CD8-positive, alpha-beta memory T cell (primary cell): Measurements from ENCODE around the gene CCDC110. TPM values are rescaled to one million over a fixed set of nuclear protein-coding genes. Genes with fewer than 3 reads are reported as not detected.
"Not testable (repeated sequence)": the region's sequence is repeated elsewhere in the genome, so short reads cannot be mapped to it uniquely, and the experiment has no call there.

Experiments
- CTCF ChIA-PET: fragments of 350-600 bp; sonication (Branson Sonifier 250); formaldehyde crosslinking; loops from one replicate; lab custom pipeline; 2021; ENCODE audit warnings: antibody characterized with exemption; lab: Charles Lee
- POLR2A ChIA-PET: fragments of 350-600 bp; sonication (Branson Sonifier 250); formaldehyde crosslinking; loops from one replicate; lab custom pipeline; 2021; ENCODE audit warnings: antibody characterized with exemption; lab: Charles Lee
- DNase-seq, 5 donors: peaks; one replicate each; pipeline versions ENCODE4 v3.0.0 to v3.0.0-alpha.2; 2020 to 2022; ENCODE audit warnings: mixed read lengths in 1 of 5
- H3K27ac ChIP-seq: one replicate; pipeline ENCODE4 v1.7.0; 2013; ENCODE audit warnings: low read depth, mild to moderate bottlenecking, low read length, moderate library complexity
- H3K27me3 ChIP-seq: 2 replicates; pipeline ENCODE4 v1.7.0; 2013; ENCODE audit warnings: low read length, mild to moderate bottlenecking; ENCODE audit not compliant: insufficient read depth, poor library complexity, severe bottlenecking
- H3K36me3 ChIP-seq: 2 replicates; pipeline ENCODE4 v1.7.0; 2013; ENCODE audit warnings: mild to moderate bottlenecking, low read length, moderate library complexity; ENCODE audit not compliant: insufficient read depth
- H3K4me1 ChIP-seq: 2 replicates; pipeline ENCODE4 v1.7.0; 2013; ENCODE audit warnings: mild to moderate bottlenecking, low read length, moderate library complexity; ENCODE audit not compliant: insufficient read depth
- H3K4me3 ChIP-seq: 2 replicates; pipeline ENCODE4 v1.7.0; 2013; ENCODE audit warnings: mild to moderate bottlenecking, low read length
- H3K9me3 ChIP-seq: 2 replicates; pipeline ENCODE4 v1.7.0; 2013; ENCODE audit warnings: mild to moderate bottlenecking, low read length
- H3K27ac Mint-ChIP-seq, 8 donors: one replicate each; pipeline ENCODE4 v1.8.0; 2020 to 2021; ENCODE audit warnings: mixed read lengths in 8 of 8, mild to moderate bottlenecking in 6 of 8, inconsistent platforms in 3 of 8, moderate library complexity in 3 of 8
- H3K27me3 Mint-ChIP-seq, 2 donors: one replicate each; pipeline ENCODE4 v1.8.0; 2020 to 2021; ENCODE audit warnings: mixed read lengths in 2 of 2, mild to moderate bottlenecking in 1 of 2, moderate library complexity in 1 of 2
- H3K36me3 Mint-ChIP-seq, 3 donors: one replicate each; pipeline ENCODE4 v1.8.0; 2020 to 2021; ENCODE audit warnings: mixed read lengths in 3 of 3, inconsistent platforms in 1 of 3, mild to moderate bottlenecking in 1 of 3
- H3K4me1 Mint-ChIP-seq, 3 donors: one replicate each; pipeline ENCODE4 v1.8.0; 2020 to 2021; ENCODE audit warnings: mixed read lengths in 3 of 3, inconsistent platforms in 1 of 3, mild to moderate bottlenecking in 1 of 3
- H3K4me3 Mint-ChIP-seq, 7 donors: one replicate each; pipeline ENCODE4 v1.8.0; 2020 to 2021; ENCODE audit warnings: mixed read lengths in 7 of 7, mild to moderate bottlenecking in 6 of 7, moderate library complexity in 4 of 7, inconsistent platforms in 2 of 7
- H3K9me3 Mint-ChIP-seq, 5 donors: one replicate each; pipeline ENCODE4 v1.8.0; 2020 to 2022; ENCODE audit warnings: mixed read lengths in 5 of 5, mild to moderate bottlenecking in 3 of 5, moderate library complexity in 2 of 5, inconsistent platforms in 1 of 5
- polyA plus RNA-seq: library from polyadenylated mRNA; unstranded; fragments of 300-500 nt; fragmentation: Illumina TruSeq; gene quantifications from one replicate; pipeline ENCODE4 v1.2.3, GENCODE V29; 2021
- total RNA-seq, 2 experiments: library from RNA; stranded (reverse); gene quantifications; one replicate each; pipeline ENCODE4 v1.2.3, GENCODE V29; 2021

The CCDC110 gene
- total and polyA plus RNA-seq, 3 experiments from 2014 or later = not detected

GRCh38 chr4:185512516-185512915 is 41.0 kb upstream of the CCDC110 start:
- Mint-ChIP-seq H3K36me3 (no peaks in the 10 kb centered on the region), H3K27ac (no peak overlapping the region), H3K9me3 (peaks cover 0 to 2% (median 0%) of the 10 kb centered on the region in 5 donors), H3K4me1 (peaks cover 16 to 19% (median 16%) of the 10 kb centered on the region in 3 donors), H3K27me3 (peaks cover 34 to 69% of the 10 kb centered on the region in 2 donors), H3K4me3 (no peak overlapping the region)
- Histone ChIP-seq H3K9me3 (no peaks in the 10 kb centered on the region), H3K27ac (no peak overlapping the region), H3K27me3 (peaks cover 3% of the 10 kb centered on the region), H3K4me1 (peaks cover 13% of the 10 kb centered on the region), H3K36me3 (no peaks in the 10 kb centered on the region), H3K4me3 (no peak overlapping the region)
- no peak for DNase-seq
- ChIA-PET CTCF (no interaction called here), POLR2A (no interaction called here)

GRCh38 chr4:185511243-185511642 is 39.7 kb upstream of the CCDC110 start:
- H3K36me3 ChIP-seq, H3K9me3 Mint-ChIP-seq, H3K27ac Mint-ChIP-seq, H3K27ac ChIP-seq, H3K36me3 Mint-ChIP-seq, H3K9me3 ChIP-seq, CTCF ChIA-PET, POLR2A ChIA-PET, H3K27me3 ChIP-seq, H3K4me3 ChIP-seq, H3K4me3 Mint-ChIP-seq, DNase-seq: not testable (repeated sequence)
- Mint-ChIP-seq H3K4me1 (peaks cover 16 to 19% (median 16%) of the 10 kb centered on the region in 3 donors), H3K27me3 (peaks cover 36 to 68% of the 10 kb centered on the region in 2 donors)
- H3K4me1 ChIP-seq = peaks cover 13% of the 10 kb centered on the region

- Mint-ChIP-seq H3K36me3 (no peaks in the 10 kb centered on the region), H3K4me1 (peaks cover 16 to 19% (median 16%) of the 10 kb centered on the region in 3 donors), H3K9me3 (peaks cover 0 to 2% (median 0%) of the 10 kb centered on the region in 5 donors), H3K27ac (no peak overlapping the region), H3K27me3 (peaks cover 33 to 72% of the 10 kb centered on the region in 2 donors), H3K4me3 (no peak overlapping the region)
- POLR2A ChIA-PET = no interaction called here
- H3K36me3 ChIP-seq = no peaks in the 10 kb centered on the region
- peaks cover 13% of the 10 kb centered on the region for H3K4me1 ChIP-seq
- CTCF ChIA-PET = no interaction called here
- H3K27me3 ChIP-seq = peaks cover 3% of the 10 kb centered on the region
- no peak for DNase-seq
- no peaks in the 10 kb centered on the region for H3K9me3 ChIP-seq
- no peak overlapping the region for H3K27ac ChIP-seq
- no peak overlapping the region for H3K4me3 ChIP-seq
Measured at GRCh38 chr4:185510806-185511205, 39.3 kb upstream of the CCDC110 start.

- H3K27me3 ChIP-seq = no peaks in the 10 kb centered on the region
- no peak for DNase-seq
- peaks cover 28 to 67% of the 10 kb centered on the region in 2 donors for H3K27me3 Mint-ChIP-seq
- H3K36me3 Mint-ChIP-seq = no peaks in the 10 kb centered on the region
- no peaks in the 10 kb centered on the region for H3K9me3 ChIP-seq
- no peak overlapping the region for H3K4me3 Mint-ChIP-seq
- H3K27ac Mint-ChIP-seq = no peak overlapping the region
- H3K36me3 ChIP-seq = no peaks in the 10 kb centered on the region
- peaks cover 6% of the 10 kb centered on the region for H3K4me1 ChIP-seq
- H3K9me3 Mint-ChIP-seq = peaks cover 0 to 2% (median 0%) of the 10 kb centered on the region in 5 donors
- H3K4me3 ChIP-seq = no peak overlapping the region
- ChIA-PET CTCF (no interaction called here), POLR2A (no interaction called here)
- no peak overlapping the region for H3K27ac ChIP-seq
- peaks cover 5 to 6% (median 5%) of the 10 kb centered on the region in 3 donors for H3K4me1 Mint-ChIP-seq
Measured at GRCh38 chr4:185508181-185508580, 36.6 kb upstream of the CCDC110 start.

GRCh38 chr4:185506422-185506821 is 34.9 kb upstream of the CCDC110 start:
- no peaks in the 10 kb centered on the region for H3K36me3 Mint-ChIP-seq
- DNase-seq = no peak
- H3K9me3 ChIP-seq = no peaks in the 10 kb centered on the region
- H3K36me3 ChIP-seq = no peaks in the 10 kb centered on the region
- no peak overlapping the region for H3K27ac ChIP-seq
- H3K4me1 ChIP-seq = no peaks in the 10 kb centered on the region
- peaks cover 16 to 61% of the 10 kb centered on the region in 2 donors for H3K27me3 Mint-ChIP-seq
- no peaks in the 10 kb centered on the region for H3K4me1 Mint-ChIP-seq
- no peaks in the 10 kb centered on the region for H3K27me3 ChIP-seq
- H3K4me3 Mint-ChIP-seq = no peak overlapping the region
- H3K4me3 ChIP-seq = no peak overlapping the region
- ChIA-PET POLR2A (interaction anchor here (0.6 kb wide), 1 partner anchor 454 kb away, joined by 3 read pairs; no protein-coding TSS in a partner anchor), CTCF (no interaction called here)
- peaks cover 0 to 3% (median 0%) of the 10 kb centered on the region in 5 donors for H3K9me3 Mint-ChIP-seq
- no peak overlapping the region for H3K27ac Mint-ChIP-seq

- peaks cover 3 to 8% (median 6%) of the 10 kb centered on the region in 5 donors for H3K9me3 Mint-ChIP-seq
- no peak for DNase-seq
- no peak overlapping the region for H3K4me3 Mint-ChIP-seq
- Histone ChIP-seq H3K36me3 (no peaks in the 10 kb centered on the region), H3K27ac (no peak overlapping the region), H3K4me3 (no peak overlapping the region), H3K27me3 (no peaks in the 10 kb centered on the region), H3K4me1 (no peaks in the 10 kb centered on the region), H3K9me3 (no peaks in the 10 kb centered on the region)
- peaks cover 16 to 48% of the 10 kb centered on the region in 2 donors for H3K27me3 Mint-ChIP-seq
- POLR2A ChIA-PET = no interaction called here
- CTCF ChIA-PET = no interaction called here
- no peaks in the 10 kb centered on the region for H3K36me3 Mint-ChIP-seq
- no peaks in the 10 kb centered on the region for H3K4me1 Mint-ChIP-seq
- no peak overlapping the region for H3K27ac Mint-ChIP-seq
Measured at GRCh38 chr4:185504098-185505047, 32.8 kb upstream of the CCDC110 start.

- no peaks in the 10 kb centered on the region for H3K4me1 Mint-ChIP-seq
- no peaks in the 10 kb centered on the region for H3K9me3 ChIP-seq
- H3K4me3 Mint-ChIP-seq = no peak overlapping the region
- no peaks in the 10 kb centered on the region for H3K4me1 ChIP-seq
- H3K9me3 Mint-ChIP-seq = peaks cover 3 to 8% (median 5%) of the 10 kb centered on the region in 5 donors
- no peaks in the 10 kb centered on the region for H3K27me3 ChIP-seq
- CTCF ChIA-PET = no interaction called here
- H3K4me3 ChIP-seq = no peak overlapping the region
- H3K27ac Mint-ChIP-seq = no peak overlapping the region
- no peaks in the 10 kb centered on the region for H3K36me3 ChIP-seq
- POLR2A ChIA-PET = no interaction called here
- no peak for DNase-seq
- no peaks in the 10 kb centered on the region for H3K36me3 Mint-ChIP-seq
- H3K27me3 Mint-ChIP-seq = peaks cover 18 to 38% of the 10 kb centered on the region in 2 donors
- no peak overlapping the region for H3K27ac ChIP-seq
Measured at GRCh38 chr4:185502386-185502785, 30.9 kb upstream of the CCDC110 start.

GRCh38 chr4:185500576-185500975 is 29.0 kb upstream of the CCDC110 start:
- H3K27me3 ChIP-seq = no peaks in the 10 kb centered on the region
- H3K36me3 Mint-ChIP-seq = no peaks in the 10 kb centered on the region
- no peak overlapping the region for H3K4me3 ChIP-seq
- H3K4me3 Mint-ChIP-seq = no peak overlapping the region
- H3K9me3 Mint-ChIP-seq = peaks cover 3 to 8% (median 5%) of the 10 kb centered on the region in 5 donors
- no peak overlapping the region for H3K27ac Mint-ChIP-seq
- no peak for DNase-seq
- no peaks in the 10 kb centered on the region for H3K36me3 ChIP-seq
- POLR2A ChIA-PET = no interaction called here
- H3K27ac ChIP-seq = no peak overlapping the region
- H3K4me1 ChIP-seq = no peaks in the 10 kb centered on the region
- H3K9me3 ChIP-seq = no peaks in the 10 kb centered on the region
- H3K27me3 Mint-ChIP-seq = peaks cover 15 to 31% of the 10 kb centered on the region in 2 donors
- H3K4me1 Mint-ChIP-seq = no peaks in the 10 kb centered on the region
- CTCF ChIA-PET = no interaction called here
